ENCODE results near the gene CD44. TPM values are rescaled to one million over a fixed set of nuclear protein-coding genes. Genes with fewer than 3 reads are reported as not detected.

The CD44 gene
- total RNA-seq, 3 donors from 2014 or later: 105 to 154 (median 136) TPM

DNA sequence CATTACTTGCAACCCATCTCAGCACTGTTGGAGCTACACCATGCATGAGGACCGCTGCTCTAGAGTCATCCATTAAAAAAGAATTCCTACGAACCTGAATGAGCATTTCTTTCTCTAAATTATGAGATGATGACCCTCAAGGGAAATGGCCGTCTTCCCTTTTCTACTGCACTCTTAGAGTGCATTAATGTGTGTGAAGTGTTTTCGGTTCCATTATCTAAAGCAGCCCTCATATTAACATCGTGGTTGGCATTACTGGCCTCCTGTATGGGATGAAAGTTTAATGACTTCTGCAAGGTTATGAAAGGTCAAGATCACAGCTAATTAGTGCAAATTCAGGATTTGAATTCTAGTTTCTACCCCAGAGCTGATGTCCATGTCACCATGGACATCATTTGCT is 16.7 kb downstream of the CD44 start:
- ATAC-seq: no peak
- Histone ChIP-seq H3K4me1 (ENCODE audit: low read depth) (peaks cover 33% of the 10 kb centered on the region), H3K36me3 (ENCODE audit: low read depth) (no peaks in the 10 kb centered on the region), H3K4me3 (no peak overlapping the region), H3K9me3 (no peaks in the 10 kb centered on the region)
- no peak for DNase-seq
- intact Hi-C loops (cut with DNase I, micrococcal nuclease): no loop called here
- TF ChIP-seq, protein P1, sequence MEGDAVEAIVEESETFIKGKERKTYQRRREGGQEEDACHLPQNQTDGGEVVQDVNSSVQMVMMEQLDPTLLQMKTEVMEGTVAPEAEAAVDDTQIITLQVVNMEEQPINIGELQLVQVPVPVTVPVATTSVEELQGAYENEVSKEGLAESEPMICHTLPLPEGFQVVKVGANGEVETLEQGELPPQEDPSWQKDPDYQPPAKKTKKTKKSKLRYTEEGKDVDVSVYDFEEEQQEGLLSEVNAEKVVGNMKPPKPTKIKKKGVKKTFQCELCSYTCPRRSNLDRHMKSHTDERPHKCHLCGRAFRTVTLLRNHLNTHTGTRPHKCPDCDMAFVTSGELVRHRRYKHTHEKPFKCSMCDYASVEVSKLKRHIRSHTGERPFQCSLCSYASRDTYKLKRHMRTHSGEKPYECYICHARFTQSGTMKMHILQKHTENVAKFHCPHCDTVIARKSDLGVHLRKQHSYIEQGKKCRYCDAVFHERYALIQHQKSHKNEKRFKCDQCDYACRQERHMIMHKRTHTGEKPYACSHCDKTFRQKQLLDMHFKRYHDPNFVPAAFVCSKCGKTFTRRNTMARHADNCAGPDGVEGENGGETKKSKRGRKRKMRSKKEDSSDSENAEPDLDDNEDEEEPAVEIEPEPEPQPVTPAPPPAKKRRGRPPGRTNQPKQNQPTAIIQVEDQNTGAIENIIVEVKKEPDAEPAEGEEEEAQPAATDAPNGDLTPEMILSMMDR (IDR thresholded peaks at IDR 0.05): no peak

DNA sequence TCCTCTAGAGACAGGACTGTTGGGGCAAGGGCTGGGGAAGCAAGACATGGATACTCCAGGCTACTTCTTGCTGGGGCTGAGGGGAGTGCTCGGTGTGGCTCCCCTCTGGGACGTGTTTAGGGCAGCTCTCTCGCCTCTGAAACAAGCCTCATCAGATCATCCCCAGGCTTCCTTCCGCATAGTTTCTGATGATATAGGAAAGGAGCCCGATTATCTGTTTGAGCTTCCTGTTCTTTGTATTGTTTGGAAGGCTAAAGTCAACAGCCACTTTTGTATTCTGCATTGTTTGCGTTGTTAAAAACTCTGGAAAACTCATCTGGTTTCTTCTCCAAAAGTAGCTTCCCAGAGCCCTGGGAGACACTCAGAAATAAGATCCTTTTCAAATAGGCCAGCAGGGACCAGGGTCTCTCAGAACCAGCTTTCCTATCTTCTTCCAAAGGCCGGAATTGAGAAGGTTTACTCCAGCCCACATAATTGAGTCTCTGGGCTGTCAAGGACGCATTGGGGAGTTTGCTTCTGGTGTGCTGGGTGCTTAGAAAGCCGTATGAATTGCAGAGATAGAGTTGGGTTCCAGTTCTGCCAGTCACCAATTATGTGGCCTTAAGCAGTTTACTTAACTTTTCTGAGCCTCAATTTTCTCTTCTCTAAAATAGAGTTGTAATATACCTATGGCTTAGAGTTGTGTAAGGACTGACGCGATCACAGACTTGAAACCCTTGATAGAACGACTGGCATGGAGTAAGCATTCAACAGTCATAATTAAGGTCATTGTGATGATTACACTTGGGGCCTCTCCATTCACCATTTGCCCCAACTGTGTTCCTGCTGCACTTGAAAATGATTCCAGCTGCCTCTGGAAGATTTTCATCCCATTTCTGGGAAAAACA is 19.1 kb downstream of the CD44 start:
- H3K9me3 ChIP-seq: no peaks in the 10 kb centered on the region
- peaks cover 34% of the 10 kb centered on the region for H3K4me1 ChIP-seq (ENCODE audit: low read depth)
- TF ChIP-seq, protein P1 (IDR thresholded peaks at IDR 0.05): no peak
- intact Hi-C loops (cut with DNase I, micrococcal nuclease): no loop called here
- ATAC-seq: peak; percentile 12
- no peak overlapping the region for H3K4me3 ChIP-seq
- no peaks in the 10 kb centered on the region for H3K36me3 ChIP-seq (ENCODE audit: low read depth)
- DNase-seq: no peak

DNA sequence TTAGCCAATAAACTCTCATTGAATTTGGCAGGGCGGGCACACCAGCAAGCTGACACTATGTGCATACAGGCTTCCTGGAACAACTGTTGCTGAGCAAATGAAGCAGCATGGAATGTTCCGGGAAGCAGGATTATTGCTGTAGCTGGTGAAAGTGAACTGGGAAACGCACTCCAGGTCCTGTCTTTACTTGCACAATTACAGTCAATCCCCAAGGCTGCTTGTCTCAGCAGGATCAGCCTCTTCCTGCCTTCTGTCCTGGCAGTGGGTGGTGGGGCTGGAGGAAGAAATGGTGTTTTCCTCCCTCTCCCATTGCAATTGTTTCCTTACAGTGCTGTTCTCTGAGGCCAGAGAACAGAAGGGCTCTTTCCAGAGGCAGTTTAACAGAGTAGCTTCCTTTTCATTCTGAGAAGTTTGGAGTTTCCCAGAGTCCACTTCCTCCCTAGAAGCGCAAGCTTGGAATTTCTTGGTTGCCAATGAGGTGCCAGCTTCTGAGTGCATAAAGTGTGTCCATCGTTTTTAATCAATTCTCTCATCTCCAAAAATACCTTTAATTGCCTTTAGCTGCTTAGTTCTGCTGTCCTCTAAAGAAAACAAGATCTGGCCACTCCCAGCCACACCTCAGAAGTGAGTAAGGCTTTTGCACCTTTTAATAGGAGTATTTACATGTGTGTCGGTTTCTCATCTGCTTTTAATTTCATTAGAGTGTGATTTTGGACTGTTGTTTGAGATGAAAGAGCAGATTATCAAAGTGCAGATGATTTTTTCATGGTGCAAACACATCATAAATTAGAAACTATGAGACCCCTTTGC is 19.9 kb downstream of the CD44 start:
- peaks cover 42% of the 10 kb centered on the region for H3K4me1 ChIP-seq (ENCODE audit: low read depth)
- TF ChIP-seq, protein P1 (IDR thresholded peaks at IDR 0.05): no peak
- intact Hi-C loops (cut with DNase I, micrococcal nuclease): no loop called here
- H3K4me3 ChIP-seq: no peak overlapping the region
- H3K36me3 ChIP-seq (ENCODE audit: low read depth): no peaks in the 10 kb centered on the region
- H3K9me3 ChIP-seq: no peaks in the 10 kb centered on the region
- DNase-seq (peak in 1 of 3 donors; percentile 55), ATAC-seq (peak; percentile 83)

DNA sequence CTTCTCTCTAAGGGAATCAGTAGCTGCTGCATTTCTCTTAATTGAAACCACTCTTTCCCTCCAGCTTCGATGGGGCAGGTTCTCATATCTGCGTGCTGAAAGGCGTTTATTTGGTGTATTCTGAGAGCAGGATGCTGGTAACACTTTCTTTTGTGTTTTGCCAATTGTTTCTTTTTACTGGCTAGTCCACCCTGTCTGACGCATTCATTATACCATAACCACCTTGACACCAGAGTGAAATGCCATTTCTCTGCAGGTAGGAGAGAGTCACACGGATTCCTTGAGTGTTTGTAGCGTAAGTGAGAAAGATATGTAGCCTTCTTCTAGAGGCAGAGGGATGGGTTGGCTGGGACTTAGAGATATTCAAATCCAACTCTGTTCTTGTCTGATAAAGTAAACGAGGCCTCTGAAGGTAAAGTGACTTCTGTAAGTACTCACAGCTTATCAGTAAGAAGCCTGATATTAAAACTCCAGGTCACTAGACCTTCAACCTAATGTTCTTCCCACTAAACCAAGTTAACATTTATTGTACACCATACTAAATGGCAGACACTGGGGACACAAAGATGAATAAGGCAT is 21.4 kb downstream of the CD44 start:
- DNase-seq (no peak), ATAC-seq (no peak)
- H3K4me1 ChIP-seq (ENCODE audit: low read depth): peaks cover 34% of the 10 kb centered on the region
- no peaks in the 10 kb centered on the region for H3K9me3 ChIP-seq
- TF ChIP-seq, protein P1 (IDR thresholded peaks at IDR 0.05): no peak
- intact Hi-C loops (cut with DNase I, micrococcal nuclease): no loop called here
- H3K36me3 ChIP-seq (ENCODE audit: low read depth): no peaks in the 10 kb centered on the region
- H3K4me3 ChIP-seq: no peak overlapping the region

DNA sequence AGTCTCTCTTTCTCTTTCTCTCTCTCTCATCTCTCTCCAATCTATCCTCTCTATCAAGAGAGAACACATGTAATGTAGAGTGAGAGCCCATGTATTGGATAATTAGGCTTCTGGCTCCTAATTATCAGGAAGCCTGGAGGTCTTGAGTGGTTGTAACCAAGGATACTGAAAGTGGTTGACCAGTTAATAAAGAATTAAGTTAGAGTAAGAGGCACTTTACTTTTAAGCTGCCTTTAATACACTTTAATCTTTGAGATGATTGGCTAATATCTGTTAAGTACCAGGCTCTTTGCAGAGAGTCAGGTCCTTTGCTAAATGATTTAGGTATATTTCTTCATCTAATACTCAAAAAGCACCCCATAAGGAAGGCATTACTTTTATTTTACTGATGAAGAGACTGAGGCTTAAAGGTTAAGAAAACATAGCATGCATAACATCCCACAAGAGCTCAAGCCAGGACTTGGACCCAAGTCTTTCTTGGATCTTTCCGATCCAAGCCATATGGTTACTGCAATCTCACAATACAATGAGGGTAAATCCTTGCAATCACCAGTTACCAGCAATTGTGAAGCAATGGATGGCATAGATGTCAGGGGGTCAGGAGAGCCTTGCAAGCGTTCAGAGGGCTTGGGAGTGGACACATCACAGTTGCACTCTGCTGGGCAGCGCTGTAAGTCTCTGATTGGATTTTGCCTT is 22.1 kb downstream of the CD44 start:
- H3K9me3 ChIP-seq: no peaks in the 10 kb centered on the region
- ATAC-seq (no peak), DNase-seq (no peak)
- intact Hi-C loops (cut with DNase I, micrococcal nuclease): no loop called here
- no peaks in the 10 kb centered on the region for H3K36me3 ChIP-seq (ENCODE audit: low read depth)
- no peak overlapping the region for H3K4me3 ChIP-seq
- H3K4me1 ChIP-seq (ENCODE audit: low read depth): peaks cover 34% of the 10 kb centered on the region
- TF ChIP-seq, protein P1 (IDR thresholded peaks at IDR 0.05): no peak

Data from mucosa of descending colon (tissue), 3 donors.